Activated naive CD8-positive, alpha-beta T cell treated with anti-CD3 and anti-CD28 coated beads, Interleukin-2, amount 10 ng/mL, durations not matched to agents 7 days and 5 days (primary cell): Measurements from ENCODE around the gene CAPN15. TPM values are rescaled to one million over a fixed set of nuclear protein-coding genes. Genes with fewer than 3 reads are reported as not detected.
"Not testable (repeated sequence)": the region's sequence is repeated elsewhere in the genome, so short reads cannot be mapped to it uniquely, and the experiment has no call there.

ENCODE experiments used
- ATAC-seq: fragments of 150-1000 bp; cut with Tn5 transposase; one replicate; pipeline ENCODE4 v1.10.0; 2021; ENCODE audit warnings: low read depth, moderate library complexity
- POLR2A ChIA-PET: fragments of 350-600 bp; sonication (Branson Sonifier 250); formaldehyde crosslinking; loops from one replicate; lab custom pipeline; 2021; ENCODE audit warnings: antibody characterized with exemption; lab: Charles Lee
- DNase-seq: peaks from one replicate; pipeline ENCODE4 v3.0.0; 2021
- H3K27ac Mint-ChIP-seq: one replicate; pipeline ENCODE4 v1.8.0; 2022; ENCODE audit warnings: mild to moderate bottlenecking, mixed read lengths
- H3K27me3 Mint-ChIP-seq: one replicate; pipeline ENCODE4 v1.8.0; 2022; ENCODE audit warnings: mild to moderate bottlenecking, moderate library complexity, mixed read lengths
- H3K36me3 Mint-ChIP-seq: one replicate; pipeline ENCODE4 v1.8.0; 2021; ENCODE audit warnings: mild to moderate bottlenecking, mixed read lengths
- H3K4me1 Mint-ChIP-seq: one replicate; pipeline ENCODE4 v1.8.0; 2021; ENCODE audit warnings: mixed read lengths
- H3K4me3 Mint-ChIP-seq: one replicate; pipeline ENCODE4 v1.8.0; 2022; ENCODE audit warnings: mild to moderate bottlenecking, moderate library complexity, mixed read lengths
- H3K9me3 Mint-ChIP-seq: one replicate; pipeline ENCODE4 v1.8.0; 2021; ENCODE audit warnings: mixed read lengths
- total RNA-seq, 2 experiments: library from RNA; stranded (reverse); gene quantifications; one replicate each; pipeline ENCODE4 v1.2.3, GENCODE V29; 2021

The CAPN15 gene
- total RNA-seq: 10 to 100 TPM; 83.5 to 87.4 TPM

GRCh38 chr16:527015-527903 is at the start of gene CAPN15:
Gene CAPN15 (plus strand): TSS chr16:527712. CDS start chr16:546839, 19,127 bp downstream.
- DNase-seq (peak; percentile 92), ATAC-seq (peak; percentile 80)
- H3K4me1 Mint-ChIP-seq: peaks cover 13% of the 10 kb centered on the region
- H3K27me3 Mint-ChIP-seq: no peaks in the 10 kb centered on the region
- H3K9me3 Mint-ChIP-seq: no peaks in the 10 kb centered on the region
- H3K4me3 Mint-ChIP-seq: peak within 1 kb of the TSS; percentile 91
- POLR2A ChIA-PET: interaction anchor here (0.7 to 2.7 kb wide), 8 partner anchors 9 to 163 kb away, joined by 3 to 23 read pairs (median 4); partner anchors contain the start of genes METTL26, NHLRC4, PIGQ and WDR24
- H3K36me3 Mint-ChIP-seq: peaks cover 2% of the 10 kb centered on the region
- H3K27ac Mint-ChIP-seq: peak within 1 kb of the TSS; percentile 95

- H3K27me3 Mint-ChIP-seq, H3K36me3 Mint-ChIP-seq, H3K9me3 Mint-ChIP-seq, H3K4me3 Mint-ChIP-seq, ATAC-seq, H3K4me1 Mint-ChIP-seq, H3K27ac Mint-ChIP-seq, POLR2A ChIA-PET, DNase-seq: not testable (repeated sequence)
These were observed 49.2 kb upstream of the CAPN15 start for GRCh38 chr16:478287-478686.

GRCh38 chr16:482468-483185 is 44.9 kb upstream of the CAPN15 start:
- no peak for DNase-seq
- no peak for ATAC-seq
- Mint-ChIP-seq H3K9me3 (no peaks in the 10 kb centered on the region), H3K27ac (no peak overlapping the region), H3K27me3 (no peaks in the 10 kb centered on the region), H3K4me3 (no peak overlapping the region), H3K4me1 (no peaks in the 10 kb centered on the region), H3K36me3 (no peaks in the 10 kb centered on the region)
- POLR2A ChIA-PET: no interaction called here

- Mint-ChIP-seq H3K36me3 (no peaks in the 10 kb centered on the region), H3K27me3 (no peaks in the 10 kb centered on the region), H3K9me3 (no peaks in the 10 kb centered on the region), H3K27ac (no peak overlapping the region), H3K4me1 (no peaks in the 10 kb centered on the region), H3K4me3 (no peak overlapping the region)
- POLR2A ChIA-PET: no interaction called here
- no peak for DNase-seq
- no peak for ATAC-seq
These were observed 44.0 kb upstream of the CAPN15 start for GRCh38 chr16:483341-484075.

- Mint-ChIP-seq H3K9me3 (no peaks in the 10 kb centered on the region), H3K4me3 (no peak overlapping the region), H3K27me3 (no peaks in the 10 kb centered on the region), H3K27ac (no peak overlapping the region), H3K4me1 (no peaks in the 10 kb centered on the region), H3K36me3 (no peaks in the 10 kb centered on the region)
- POLR2A ChIA-PET: no interaction called here
- no peak for ATAC-seq
- DNase-seq: no peak
These were observed 37.9 kb upstream of the CAPN15 start for GRCh38 chr16:489606-490005.

GRCh38 chr16:490768-491167 is 36.7 kb upstream of the CAPN15 start:
- H3K36me3 Mint-ChIP-seq: no peaks in the 10 kb centered on the region
- H3K27me3 Mint-ChIP-seq: no peaks in the 10 kb centered on the region
- H3K4me1 Mint-ChIP-seq: peaks cover 7% of the 10 kb centered on the region
- DNase-seq (no peak), ATAC-seq (no peak)
- no peaks in the 10 kb centered on the region for H3K9me3 Mint-ChIP-seq
- H3K27ac Mint-ChIP-seq: no peak overlapping the region
- H3K4me3 Mint-ChIP-seq: no peak overlapping the region
- POLR2A ChIA-PET: no interaction called here

- POLR2A ChIA-PET: no interaction called here
- H3K4me1 Mint-ChIP-seq: peaks cover 7% of the 10 kb centered on the region
- no peaks in the 10 kb centered on the region for H3K36me3 Mint-ChIP-seq
- H3K9me3 Mint-ChIP-seq: no peaks in the 10 kb centered on the region
- H3K4me3 Mint-ChIP-seq: no peak overlapping the region
- DNase-seq (no peak), ATAC-seq (no peak)
- no peak overlapping the region for H3K27ac Mint-ChIP-seq
- no peaks in the 10 kb centered on the region for H3K27me3 Mint-ChIP-seq
These were observed 36.1 kb upstream of the CAPN15 start for GRCh38 chr16:491220-491919.

GRCh38 chr16:492211-492875 is 35.2 kb upstream of the CAPN15 start:
- no peak for DNase-seq
- H3K9me3 Mint-ChIP-seq: no peaks in the 10 kb centered on the region

GRCh38 chr16:494676-495075 is 32.8 kb upstream of the CAPN15 start:
- H3K4me3 Mint-ChIP-seq, H3K4me1 Mint-ChIP-seq, ATAC-seq, DNase-seq, H3K9me3 Mint-ChIP-seq, POLR2A ChIA-PET, H3K27ac Mint-ChIP-seq, H3K36me3 Mint-ChIP-seq, H3K27me3 Mint-ChIP-seq: not testable (repeated sequence)

More at GRCh38 chr16:492211-492875, 35.2 kb upstream of the CAPN15 start:
- POLR2A ChIA-PET: no interaction called here
- Mint-ChIP-seq H3K27me3 (no peaks in the 10 kb centered on the region), H3K36me3 (no peaks in the 10 kb centered on the region), H3K4me1 (peaks cover 7% of the 10 kb centered on the region), H3K4me3 (no peak overlapping the region), H3K27ac (no peak overlapping the region)
- ATAC-seq: no peak

- H3K36me3 Mint-ChIP-seq: no peaks in the 10 kb centered on the region
- DNase-seq (peak; percentile 54), ATAC-seq (peak; percentile 90)
- no peaks in the 10 kb centered on the region for H3K9me3 Mint-ChIP-seq
- no peaks in the 10 kb centered on the region for H3K27me3 Mint-ChIP-seq
- no peak overlapping the region for H3K4me3 Mint-ChIP-seq
- H3K4me1 Mint-ChIP-seq: peaks cover 7% of the 10 kb centered on the region
- POLR2A ChIA-PET: no interaction called here
- H3K27ac Mint-ChIP-seq: no peak overlapping the region
These were observed 32.3 kb upstream of the CAPN15 start for GRCh38 chr16:495127-495748.

GRCh38 chr16:496097-496886 is 31.2 kb upstream of the CAPN15 start:
- Mint-ChIP-seq H3K27ac (no peak overlapping the region), H3K4me1 (peaks cover 7% of the 10 kb centered on the region), H3K9me3 (no peaks in the 10 kb centered on the region), H3K36me3 (no peaks in the 10 kb centered on the region), H3K27me3 (no peaks in the 10 kb centered on the region), H3K4me3 (no peak overlapping the region)
- ATAC-seq (no peak), DNase-seq (no peak)
- POLR2A ChIA-PET: no interaction called here
